ENCODE measurements around the gene CTNNBL1. TPM values are rescaled to one million over a fixed set of nuclear protein-coding genes. Genes with fewer than 3 reads are reported as not detected.

CTNNBL1 gene
- total and polyA plus RNA-seq, 2 experiments from 2014 or later = 27.6 to 55.0 TPM

- DNase-seq (ENCODE audit: low spot score) = no peak
- H3K36me3 ChIP-seq (replicated peaks; ENCODE audit: insufficient read depth, low read depth) = no peaks in the 10 kb centered on the region
- no peaks in the 10 kb centered on the region for H3K9me3 ChIP-seq (ENCODE audit: low read depth)
- H3K4me2 ChIP-seq = no peak overlapping the region
- no peaks in the 10 kb centered on the region for H4K20me1 ChIP-seq (ENCODE audit: insufficient read depth, poor library complexity, severe bottlenecking)
- H3K9me2 ChIP-seq (replicated peaks; ENCODE audit: insufficient read depth) = no peaks in the 10 kb centered on the region
- H3K4me1 ChIP-seq (ENCODE audit: insufficient read depth) = peaks cover 4% of the 10 kb centered on the region
- H3K27me3 ChIP-seq = no peaks in the 10 kb centered on the region
- H3K79me2 ChIP-seq = no peaks in the 10 kb centered on the region
- H3K27ac ChIP-seq = no peak overlapping the region
- H3K4me3 ChIP-seq = no peak overlapping the region
- WGBS (ENCODE audit: low lambda C conversion rate, missing lambda C conversion rate) = 82% methylated on average over 21 of the region's 22 CpGs
- no peak for TF ChIP-seq CTCF (IDR thresholded peaks at IDR 0.05; ENCODE audit: poor library complexity)
- TF ChIP-seq EZH2 (IDR thresholded peaks at IDR 0.05; ENCODE audit: borderline replicate concordance) = no peak
- no peak for TF ChIP-seq EZH2phosphoT487 (IDR thresholded peaks at IDR 0.05; ENCODE audit: low read depth, severe bottlenecking, unreplicated experiment)
- no peak overlapping the region for H2AFZ ChIP-seq
These were observed 187.9 kb downstream of the CTNNBL1 start for GRCh38 chr20:37881601-37882343.

- 74% methylated on average over 16 of the region's 16 CpGs for WGBS (ENCODE audit: low lambda C conversion rate, missing lambda C conversion rate)
- H3K79me2 ChIP-seq = no peaks in the 10 kb centered on the region
- H4K20me1 ChIP-seq (ENCODE audit: insufficient read depth, poor library complexity, severe bottlenecking) = no peaks in the 10 kb centered on the region
- H3K9me3 ChIP-seq (ENCODE audit: low read depth) = no peaks in the 10 kb centered on the region
- H2AFZ ChIP-seq = no peak overlapping the region
- H3K9me2 ChIP-seq (replicated peaks; ENCODE audit: insufficient read depth) = no peaks in the 10 kb centered on the region
- H3K27me3 ChIP-seq = no peaks in the 10 kb centered on the region
- no peak overlapping the region for H3K4me2 ChIP-seq
- peaks cover 4% of the 10 kb centered on the region for H3K4me1 ChIP-seq (ENCODE audit: insufficient read depth)
- no peak for TF ChIP-seq EZH2 (IDR thresholded peaks at IDR 0.05; ENCODE audit: borderline replicate concordance)
- no peak for TF ChIP-seq CTCF (IDR thresholded peaks at IDR 0.05; ENCODE audit: poor library complexity)
- no peak for TF ChIP-seq EZH2phosphoT487 (IDR thresholded peaks at IDR 0.05; ENCODE audit: low read depth, severe bottlenecking, unreplicated experiment)
- DNase-seq (ENCODE audit: low spot score) = no peak
- no peak overlapping the region for H3K4me3 ChIP-seq
- no peaks in the 10 kb centered on the region for H3K36me3 ChIP-seq (replicated peaks; ENCODE audit: insufficient read depth, low read depth)
- no peak overlapping the region for H3K27ac ChIP-seq
These were observed 189.3 kb downstream of the CTNNBL1 start for GRCh38 chr20:37882961-37883712.

GRCh38 chr20:37885042-37885441 is 191.2 kb downstream of the CTNNBL1 start:
- H2AFZ ChIP-seq = no peak overlapping the region
- no peak overlapping the region for H3K4me2 ChIP-seq
- H3K4me3 ChIP-seq = no peak overlapping the region
- 91% methylated on average over 8 of the region's 8 CpGs for WGBS (ENCODE audit: low lambda C conversion rate, missing lambda C conversion rate)
- no peak overlapping the region for H3K27ac ChIP-seq
- H3K27me3 ChIP-seq = no peaks in the 10 kb centered on the region
- H3K9me2 ChIP-seq (replicated peaks; ENCODE audit: insufficient read depth) = no peaks in the 10 kb centered on the region
- TF ChIP-seq EZH2 (IDR thresholded peaks at IDR 0.05; ENCODE audit: borderline replicate concordance) = no peak
- no peak for TF ChIP-seq EZH2phosphoT487 (IDR thresholded peaks at IDR 0.05; ENCODE audit: low read depth, severe bottlenecking, unreplicated experiment)
- no peak for TF ChIP-seq CTCF (IDR thresholded peaks at IDR 0.05; ENCODE audit: poor library complexity)
- H3K4me1 ChIP-seq (ENCODE audit: insufficient read depth) = peaks cover 4% of the 10 kb centered on the region
- H3K36me3 ChIP-seq (replicated peaks; ENCODE audit: insufficient read depth, low read depth) = no peaks in the 10 kb centered on the region
- H4K20me1 ChIP-seq (ENCODE audit: insufficient read depth, poor library complexity, severe bottlenecking) = no peaks in the 10 kb centered on the region
- H3K79me2 ChIP-seq = no peaks in the 10 kb centered on the region
- no peak for DNase-seq (ENCODE audit: low spot score)
- no peaks in the 10 kb centered on the region for H3K9me3 ChIP-seq (ENCODE audit: low read depth)

Data from hepatocyte (in vitro differentiated cells).